B cell (primary cell): Measurements from ENCODE around the gene LAMTOR3. TPM values are rescaled to one million over a fixed set of nuclear protein-coding genes. Genes with fewer than 3 reads are reported as not detected.
A peak's percentile ranks its signal among the peaks of the same experiment; 100 is the strongest.

Experiments
- ATAC-seq: fragments of 200-7000 bp; cut with Tn5 transposase; one replicate; pipeline ENCODE4 v1.10.0; 2021; ENCODE audit warnings: low read depth, mild to moderate bottlenecking, moderate number of reproducible peaks, moderate library complexity
- CTCF ChIA-PET: fragments of 350-600 bp; sonication (Branson Sonifier 250); formaldehyde crosslinking; loops from one replicate; lab custom pipeline; 2021; ENCODE audit warnings: antibody characterized with exemption, inconsistent platforms; lab: Charles Lee
- POLR2A ChIA-PET: fragments of 350-600 bp; sonication (Branson Sonifier 250); formaldehyde crosslinking; loops from one replicate; lab custom pipeline; 2021; ENCODE audit warnings: antibody characterized with exemption; lab: Charles Lee
- DNase-seq: peaks from one replicate; pipeline ENCODE4 v3.0.0; 2013
- H2AFZ ChIP-seq: 2 replicates; pipeline ENCODE4 v1.6.1; 2012; ENCODE audit warnings: mild to moderate bottlenecking, low read depth, low read length; ENCODE audit not compliant: insufficient read depth, poor library complexity, severe bottlenecking
- H3K27ac ChIP-seq, 2 donors: 1 replicate in 1 of 2; 2 replicates in 1 of 2; pipeline ENCODE4 v1.5.1; 2012 to 2013; ENCODE audit warnings: low read length in 2 of 2, mild to moderate bottlenecking in 2 of 2, moderate library complexity in 1 of 2
- H3K27me3 ChIP-seq, 4 experiments: fragments of 200-600 bp in 1 of 4; sonication (generic) in 1 of 4; replicated peaks in 1 of 4; 1 replicate in 2 of 4; 2 replicates in 2 of 4; pipeline versions ENCODE4 v1.6.1 to v1.7.0; 2013 to 2016; ENCODE audit warnings: low read length in 3 of 4, mild to moderate bottlenecking in 2 of 4, mixed read lengths in 1 of 4, moderate library complexity in 1 of 4; ENCODE audit not compliant: insufficient read depth in 4 of 4, control insufficient read depth in 3 of 4; ENCODE audit errors: control extremely low read depth in 1 of 4
- H3K36me3 ChIP-seq, 2 experiments: replicated peaks in 1 of 2; 1 replicate in 1 of 2; 2 replicates in 1 of 2; pipeline versions ENCODE4 v1.6.1 to v1.7.1; 2013; ENCODE audit warnings: low read length in 1 of 2; ENCODE audit not compliant: insufficient read depth in 2 of 2, control insufficient read depth in 1 of 2; ENCODE audit errors: control extremely low read depth in 1 of 2, extremely low read depth in 1 of 2
- H3K4me1 ChIP-seq, 2 donors: fragments of 200-600 bp in 1 of 2; sonication (generic) in 1 of 2; 1 replicate in 1 of 2; 2 replicates in 1 of 2; pipeline versions ENCODE4 v1.5.1 to v1.6.1; 2013 to 2017; ENCODE audit warnings: low read length in 2 of 2; ENCODE audit not compliant: control insufficient read depth in 2 of 2, insufficient read depth in 2 of 2
- H3K4me2 ChIP-seq: replicated peaks from 2 replicates; pipeline ENCODE3; 2012; ENCODE audit warnings: mild to moderate bottlenecking, low read depth, low read length; ENCODE audit not compliant: poor library complexity, severe bottlenecking
- H3K4me3 ChIP-seq, 5 experiments: fragments of 200-600 bp in 1 of 5; sonication (generic) in 1 of 5; 1 replicate in 3 of 5; 2 replicates in 2 of 5; pipeline versions ENCODE4 v1.5.1 to v1.7.0; 2011 to 2016; ENCODE audit warnings: low read length in 4 of 5, mild to moderate bottlenecking in 4 of 5, low read depth in 2 of 5, control low read depth in 1 of 5, moderate library complexity in 1 of 5; ENCODE audit not compliant: insufficient read depth in 1 of 5; ENCODE audit errors: control extremely low read depth in 1 of 5, extremely low read depth in 1 of 5
- H3K79me2 ChIP-seq: fragments of 200-600 bp; sonication (generic); one replicate; pipeline ENCODE4 v1.6.0; 2016; ENCODE audit warnings: low read length; ENCODE audit not compliant: control insufficient read depth, insufficient read depth
- H3K9ac ChIP-seq: fragments of 200-600 bp; sonication (generic); 2 replicates; pipeline ENCODE4 v1.6.1; 2017; ENCODE audit warnings: mild to moderate bottlenecking, low read length, moderate library complexity
- H3K9me3 ChIP-seq, 3 donors: one replicate each; pipeline versions ENCODE4 v1.6.1 to v1.7.1; 2013; ENCODE audit warnings: low read length in 2 of 3; ENCODE audit not compliant: control insufficient read depth in 2 of 3, insufficient read depth in 1 of 3; ENCODE audit errors: control extremely low read depth in 1 of 3
- H4K20me1 ChIP-seq: 2 replicates; pipeline ENCODE4 v1.6.0; 2012; ENCODE audit warnings: mild to moderate bottlenecking, low read length; ENCODE audit not compliant: insufficient read depth, control insufficient read depth, poor library complexity, severe bottlenecking
- H3K27ac Mint-ChIP-seq: one replicate; pipeline ENCODE4 v1.8.0; 2021; ENCODE audit warnings: mixed read lengths
- H3K27me3 Mint-ChIP-seq: one replicate; pipeline ENCODE4 v1.8.0; 2021; ENCODE audit warnings: mixed read lengths
- H3K4me1 Mint-ChIP-seq: one replicate; pipeline ENCODE4 v1.8.0; 2021; ENCODE audit warnings: mixed read lengths
- H3K4me3 Mint-ChIP-seq: one replicate; pipeline ENCODE4 v1.8.0; 2021; ENCODE audit warnings: mixed read lengths
- H3K9me3 Mint-ChIP-seq: one replicate; pipeline ENCODE4 v1.8.0; 2022; ENCODE audit warnings: mixed read lengths; ENCODE audit not compliant: insufficient read depth
- CTCF ChIP-seq: fragments of 200-600 bp; IDR thresholded peaks from one replicate; pipeline ENCODE4 v1.8.0; 2022; ENCODE audit warnings: antibody characterized with exemption, mild to moderate bottlenecking
- EZH2 ChIP-seq: IDR thresholded peaks from 2 replicates; pipeline ENCODE4 v1.6.1; 2012; ENCODE audit warnings: borderline replicate concordance, low read depth, mild to moderate bottlenecking, moderate library complexity, low read length; ENCODE audit not compliant: insufficient read depth, poor library complexity, severe bottlenecking
- WGBS: methylation state at CpG from one replicate; pipeline ENCODE4 v1.1.5; 2013; ENCODE audit warnings: missing lambda C conversion rate; ENCODE audit not compliant: insufficient coverage; 5-methylcytosine and 5-hydroxymethylcytosine counted together
- intact Hi-C: fragments of 100-400 bp; cut with micrococcal nuclease; formaldehyde crosslinking; loops from one replicate; pipeline ENCODE4 v1.10.0; 2022
- polyA plus RNA-seq: library from polyadenylated mRNA; depleted of rRNA; stranded (reverse); fragments of >200 nt; gene quantifications from 2 replicates; pipeline ENCODE4 v1.2.3, GENCODE V29; 2012
- total RNA-seq, 2 donors: library from RNA; stranded (reverse); fragments of 120-200 nt in 1 of 2; gene quantifications; 1 replicate in 1 of 2; 2 replicates in 1 of 2; pipeline versions ENCODE4 v1.2.3 to v1.2.4, GENCODE V29; 2013 to 2022

The LAMTOR3 gene
- total and polyA plus RNA-seq, 2 donors (not counting 1 experiment from before 2014, with no cell fraction given) = 8.0 to 18.0 TPM

GRCh38 chr4:99852199-99852749 lies 42.0 kb downstream of the LAMTOR3 start:
- no peak overlapping the region for H3K4me3 ChIP-seq
- TF ChIP-seq EZH2 = no peak
- TF ChIP-seq CTCF = no peak
- intact Hi-C loops = no loop called here
- Mint-ChIP-seq H3K4me3 (no peak overlapping the region), H3K4me1 (peaks cover 68% of the 10 kb centered on the region), H3K27me3 (no peaks in the 10 kb centered on the region), H3K27ac (peak overlapping the region; percentile 23), H3K9me3 (no peaks in the 10 kb centered on the region)
- no peak for ATAC-seq
- DNase-seq = no peak
- no peak overlapping the region for H3K4me2 ChIP-seq
- POLR2A ChIA-PET = no interaction called here
- peaks cover 29% of the 10 kb centered on the region for H4K20me1 ChIP-seq
- H3K4me1 ChIP-seq = peaks cover 39 to 45% of the 10 kb centered on the region in 2 donors
- WGBS = no CpG with 5 or more reads among the region's 3 CpGs
- no peak overlapping the region for H3K9ac ChIP-seq
- H2AFZ ChIP-seq = no peak overlapping the region
- no peaks in the 10 kb centered on the region for H3K9me3 ChIP-seq
- H3K79me2 ChIP-seq = peaks cover 40% of the 10 kb centered on the region
- CTCF ChIA-PET = interaction anchor here (1.0 to 5.8 kb wide), 4 partner anchors 32 to 42 kb away, joined by 3 to 34 read pairs (median 8); partner anchors contain the start of genes DAPP1 and LAMTOR3
- peaks cover 16 to 41% of the 10 kb centered on the region in 2 experiments for H3K36me3 ChIP-seq
- peak overlapping the region in 1 of 2 donors; percentile 4 for H3K27ac ChIP-seq
- H3K27me3 ChIP-seq = no peaks in the 10 kb centered on the region

GRCh38 chr4:99848591-99849001 lies 45.6 kb downstream of the LAMTOR3 start:
- Histone ChIP-seq H3K79me2 (peaks cover 21% of the 10 kb centered on the region), H3K4me1 (peaks cover 31 to 38% of the 10 kb centered on the region in 2 donors), H3K4me3 (no peak overlapping the region), H2AFZ (no peak overlapping the region), H3K9me3 (no peaks in the 10 kb centered on the region), H4K20me1 (peaks cover 32% of the 10 kb centered on the region), H3K27ac (no peak overlapping the region), H3K36me3 (peaks cover 6 to 33% of the 10 kb centered on the region in 2 experiments), H3K27me3 (no peaks in the 10 kb centered on the region), H3K4me2 (no peak overlapping the region), H3K9ac (no peak overlapping the region)
- TF ChIP-seq CTCF = no peak
- no peak for TF ChIP-seq EZH2
- no peak for DNase-seq
- Mint-ChIP-seq H3K27ac (peak overlapping the region; percentile 84), H3K27me3 (no peaks in the 10 kb centered on the region), H3K9me3 (no peaks in the 10 kb centered on the region), H3K4me1 (peaks cover 65% of the 10 kb centered on the region), H3K4me3 (peak overlapping the region; percentile 45)
- ATAC-seq = no peak
- intact Hi-C loops = no loop called here
- ChIA-PET POLR2A (interaction anchor here (1.4 to 2.9 kb wide), 3 partner anchors 27 to 32 kb away, joined by 3 to 13 read pairs (median 7); partner anchors contain the start of gene DAPP1), CTCF (interaction anchor here (0.7 to 1.5 kb wide), 3 partner anchors 32 to 40 kb away, joined by 3 to 12 read pairs (median 6); no protein-coding TSS in a partner anchor)
- 90% methylated on average over 2 of the region's 4 CpGs for WGBS
